ENCODE results near the gene NAV3. TPM values are rescaled to one million over a fixed set of nuclear protein-coding genes. Genes with fewer than 3 reads are reported as not detected.

Gene NAV3
- total RNA-seq, 1 experiment from 2014 or later: 6.8 TPM

DNA sequence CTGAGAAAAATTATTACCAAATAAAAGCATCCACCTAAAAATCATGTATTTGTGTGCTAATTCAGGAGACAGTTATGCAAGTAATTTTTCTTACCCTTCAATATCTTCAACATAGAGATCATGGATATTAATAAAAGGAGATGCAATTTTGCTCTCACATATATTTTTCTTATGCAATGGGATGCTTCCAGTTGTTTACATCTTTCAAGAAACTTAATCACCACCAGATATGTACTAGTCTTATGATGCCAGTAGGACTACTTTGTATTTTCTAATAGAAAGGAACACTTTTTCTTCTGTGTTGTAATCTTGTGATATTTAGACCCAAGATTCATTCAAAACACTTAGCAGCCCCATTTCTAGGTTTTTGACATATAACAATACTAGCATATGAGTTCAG is 107.6 kb downstream of the NAV3 start:
- Histone ChIP-seq H3K27ac (ENCODE audit: low read length) (no peak overlapping the region), H4K20me1 (ENCODE audit: low read length) (no peaks in the 10 kb centered on the region), H3K9me2 (replicated peaks; ENCODE audit: low read length) (no peaks in the 10 kb centered on the region), H3K4me2 (ENCODE audit: low read length) (no peak overlapping the region), H3K27me3 (ENCODE audit: low read length) (no peaks in the 10 kb centered on the region), H3F3A (ENCODE audit: low read length, unreplicated experiment) (peaks cover 11% of the 10 kb centered on the region), H3K79me2 (ENCODE audit: low read length) (peaks cover 4% of the 10 kb centered on the region; the same call in 1 of the 2 replicates), H3K4me3 (ENCODE audit: low read length) (no peak overlapping the region), H3K4me1 (ENCODE audit: insufficient read depth, low read length) (peaks cover 36% of the 10 kb centered on the region), H3K9me3 (ENCODE audit: low read length) (no peaks in the 10 kb centered on the region), H3K9ac (ENCODE audit: low read length) (no peak overlapping the region), H3K36me3 (ENCODE audit: low read depth, low read length) (no peaks in the 10 kb centered on the region), H2AFZ (ENCODE audit: low read length) (no peak overlapping the region)
- ATAC-seq (no peak), DNase-seq (no peak)
- ChIA-PET CTCF (no interaction called here), POLR2A (ENCODE audit: unreplicated experiment) (no interaction called here)
- BruUV-seq (replicated peaks): no TSS peak
- intact Hi-C loops (cut with micrococcal nuclease): no loop called here
- TF ChIP-seq, protein P1, sequence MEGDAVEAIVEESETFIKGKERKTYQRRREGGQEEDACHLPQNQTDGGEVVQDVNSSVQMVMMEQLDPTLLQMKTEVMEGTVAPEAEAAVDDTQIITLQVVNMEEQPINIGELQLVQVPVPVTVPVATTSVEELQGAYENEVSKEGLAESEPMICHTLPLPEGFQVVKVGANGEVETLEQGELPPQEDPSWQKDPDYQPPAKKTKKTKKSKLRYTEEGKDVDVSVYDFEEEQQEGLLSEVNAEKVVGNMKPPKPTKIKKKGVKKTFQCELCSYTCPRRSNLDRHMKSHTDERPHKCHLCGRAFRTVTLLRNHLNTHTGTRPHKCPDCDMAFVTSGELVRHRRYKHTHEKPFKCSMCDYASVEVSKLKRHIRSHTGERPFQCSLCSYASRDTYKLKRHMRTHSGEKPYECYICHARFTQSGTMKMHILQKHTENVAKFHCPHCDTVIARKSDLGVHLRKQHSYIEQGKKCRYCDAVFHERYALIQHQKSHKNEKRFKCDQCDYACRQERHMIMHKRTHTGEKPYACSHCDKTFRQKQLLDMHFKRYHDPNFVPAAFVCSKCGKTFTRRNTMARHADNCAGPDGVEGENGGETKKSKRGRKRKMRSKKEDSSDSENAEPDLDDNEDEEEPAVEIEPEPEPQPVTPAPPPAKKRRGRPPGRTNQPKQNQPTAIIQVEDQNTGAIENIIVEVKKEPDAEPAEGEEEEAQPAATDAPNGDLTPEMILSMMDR (conservative IDR thresholded peaks at IDR 0.05; ENCODE audit: low read depth, low read length): no peak
- TF ChIP-seq EZH2phosphoT487 (IDR thresholded peaks at IDR 0.05; ENCODE audit: borderline replicate concordance, low read length) (no peak), EZH2 (IDR thresholded peaks at IDR 0.05; ENCODE audit: low read length, unreplicated experiment) (no peak)

- Histone ChIP-seq H3K9me2 (replicated peaks; ENCODE audit: low read length) (no peaks in the 10 kb centered on the region), H4K20me1 (ENCODE audit: low read length) (no peaks in the 10 kb centered on the region), H3K27me3 (ENCODE audit: low read length) (no peaks in the 10 kb centered on the region), H3K79me2 (ENCODE audit: low read length) (peaks cover 4% of the 10 kb centered on the region; the same call in 1 of the 2 replicates), H3K4me2 (ENCODE audit: low read length) (peak overlapping the region; percentile 75), H3K9ac (ENCODE audit: low read length) (peak overlapping the region; percentile 27), H3K36me3 (ENCODE audit: low read depth, low read length) (no peaks in the 10 kb centered on the region), H3K27ac (ENCODE audit: low read length) (peak overlapping the region; percentile 68), H2AFZ (ENCODE audit: low read length) (peak overlapping the region; percentile 42), H3K4me3 (ENCODE audit: low read length) (peak overlapping the region; percentile 56), H3F3A (ENCODE audit: low read length, unreplicated experiment) (peaks cover 11% of the 10 kb centered on the region), H3K9me3 (ENCODE audit: low read length) (no peaks in the 10 kb centered on the region), H3K4me1 (ENCODE audit: insufficient read depth, low read length) (peaks cover 46% of the 10 kb centered on the region)
- POLR2A ChIA-PET (ENCODE audit: unreplicated experiment): interaction anchor here (0.6 to 0.8 kb wide), 4 partner anchors 10 to 216 kb away, joined by 3 to 4 read pairs (median 4); no protein-coding TSS in a partner anchor
- DNase-seq (peak; percentile 90), ATAC-seq (peak; percentile 89)
- intact Hi-C loops (cut with micrococcal nuclease): loop anchor here (5.0 to 10.0 kb wide), 4 partner anchors 57 to 885 kb away; no protein-coding TSS in a partner anchor
- BruUV-seq (replicated peaks): no TSS peak
- TF ChIP-seq, protein P1 (conservative IDR thresholded peaks at IDR 0.05; ENCODE audit: low read depth, low read length): no peak
- TF ChIP-seq EZH2 (IDR thresholded peaks at IDR 0.05; ENCODE audit: low read length, unreplicated experiment) (no peak), EZH2phosphoT487 (IDR thresholded peaks at IDR 0.05; ENCODE audit: borderline replicate concordance, low read length) (no peak)
- CTCF ChIA-PET: interaction anchor here (0.7 to 1.0 kb wide), 3 partner anchors 14 to 503 kb away, joined by 3 to 8 read pairs (median 3); no protein-coding TSS in a partner anchor
Measured at GRCh38 chr12:77940011-77940423, 109.3 kb downstream of the NAV3 start.

DNA sequence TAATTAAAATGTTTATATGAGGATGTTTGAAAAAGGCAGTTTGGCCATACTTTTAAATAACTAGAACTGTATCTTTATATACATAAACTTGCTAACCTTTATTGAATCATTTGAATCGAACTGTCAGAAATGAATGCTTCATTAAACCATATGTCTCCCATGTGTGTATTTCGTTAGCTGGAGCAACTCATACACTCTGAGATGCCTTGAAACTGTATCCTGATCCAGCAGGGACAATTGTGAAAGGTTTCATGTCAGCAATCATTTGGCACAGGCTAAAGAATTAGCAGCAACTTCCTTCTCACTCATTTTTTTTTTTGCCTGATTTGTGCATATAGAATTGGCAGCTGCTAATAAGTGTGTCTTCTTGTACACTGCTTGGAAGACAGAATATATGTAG is 109.9 kb downstream of the NAV3 start:
- peaks cover 4% of the 10 kb centered on the region; the same call in 1 of the 2 replicates for H3K79me2 ChIP-seq (ENCODE audit: low read length)
- H3K4me3 ChIP-seq (ENCODE audit: low read length): peak overlapping the region; percentile 56
- peak overlapping the region; percentile 75 for H3K4me2 ChIP-seq (ENCODE audit: low read length)
- H3F3A ChIP-seq (ENCODE audit: low read length, unreplicated experiment): peaks cover 11% of the 10 kb centered on the region
- H3K27me3 ChIP-seq (ENCODE audit: low read length): no peaks in the 10 kb centered on the region
- ChIA-PET POLR2A (ENCODE audit: unreplicated experiment) (interaction anchor here (0.6 kb wide), 3 partner anchors 30 to 216 kb away, joined by 3 to 4 read pairs (median 4); no protein-coding TSS in a partner anchor), CTCF (interaction anchor here (0.9 to 1.0 kb wide), 2 partner anchors 15 to 62 kb away, joined by 3 to 8 read pairs; no protein-coding TSS in a partner anchor)
- peaks cover 46% of the 10 kb centered on the region for H3K4me1 ChIP-seq (ENCODE audit: insufficient read depth, low read length)
- H3K27ac ChIP-seq (ENCODE audit: low read length): peak overlapping the region; percentile 68
- DNase-seq: peak; percentile 34
- H3K9me3 ChIP-seq (ENCODE audit: low read length): no peaks in the 10 kb centered on the region
- BruUV-seq (replicated peaks): no TSS peak
- peak overlapping the region; percentile 27 for H3K9ac ChIP-seq (ENCODE audit: low read length)
- H3K9me2 ChIP-seq (replicated peaks; ENCODE audit: low read length): no peaks in the 10 kb centered on the region
- TF ChIP-seq, protein P1 (conservative IDR thresholded peaks at IDR 0.05; ENCODE audit: low read depth, low read length): no peak
- TF ChIP-seq EZH2 (IDR thresholded peaks at IDR 0.05; ENCODE audit: low read length, unreplicated experiment) (no peak), EZH2phosphoT487 (IDR thresholded peaks at IDR 0.05; ENCODE audit: borderline replicate concordance, low read length) (no peak)
- H2AFZ ChIP-seq (ENCODE audit: low read length): peak overlapping the region; percentile 27
- peak; percentile 48 for ATAC-seq
- no peaks in the 10 kb centered on the region for H4K20me1 ChIP-seq (ENCODE audit: low read length)
- no peaks in the 10 kb centered on the region for H3K36me3 ChIP-seq (ENCODE audit: low read depth, low read length)
- intact Hi-C loops (cut with micrococcal nuclease): loop anchor here (5.0 to 10.0 kb wide), 4 partner anchors 57 to 886 kb away; no protein-coding TSS in a partner anchor

Data from PC-3 (cell line).